Neural cell (in vitro differentiated cells): Measurements from ENCODE around the gene ST7L. TPM values are rescaled to one million over a fixed set of nuclear protein-coding genes. Genes with fewer than 3 reads are reported as not detected.

ENCODE experiments used
- H2AFZ ChIP-seq: fragments of 200-600, 300-800 bp; sonication (generic), shearing (Covaris generic); 2 replicates; pipeline ENCODE4 v1.6.0; 2014; ENCODE audit warnings: low read depth, mild to moderate bottlenecking, antibody characterized with exemption, low read length, moderate library complexity
- H3F3A ChIP-seq: fragments of 200-600 bp; shearing (Covaris generic); 2 replicates; pipeline ENCODE4 v1.6.1; 2016; ENCODE audit warnings: mild to moderate bottlenecking, moderate library complexity, mixed read lengths, antibody characterized with exemption, low read length; ENCODE audit not compliant: insufficient read depth, poor library complexity, severe bottlenecking
- H3K27ac ChIP-seq: fragments of 200-600, 300-800 bp; sonication (generic), shearing (Covaris generic); 2 replicates; pipeline ENCODE4 v1.5.1; 2014; ENCODE audit warnings: mild to moderate bottlenecking, low read length, moderate library complexity
- H3K27me3 ChIP-seq: fragments of 300-800, 200-600 bp; sonication (generic), shearing (Covaris generic); 2 replicates; pipeline ENCODE4 v1.6.0; 2014; ENCODE audit warnings: mild to moderate bottlenecking, low read depth, low read length, moderate library complexity; ENCODE audit not compliant: insufficient read depth
- H3K36me3 ChIP-seq: fragments of 300-800, 200-600 bp; sonication (generic), shearing (Covaris generic); 2 replicates; pipeline ENCODE4 v1.5.1; 2014; ENCODE audit warnings: mild to moderate bottlenecking, antibody characterized with exemption, low read length, moderate library complexity; ENCODE audit not compliant: insufficient read depth
- H3K4me2 ChIP-seq: fragments of 300-800, 200-600 bp; sonication (generic), shearing (Covaris generic); 2 replicates; pipeline ENCODE4 v1.6.0; 2014; ENCODE audit warnings: mild to moderate bottlenecking, low read length
- H3K4me3 ChIP-seq: fragments of 300-800, 200-600 bp; sonication (generic), shearing (Covaris generic); 2 replicates; pipeline ENCODE4 v1.5.1; 2014; ENCODE audit warnings: mild to moderate bottlenecking, low read length, moderate library complexity
- H3K79me2 ChIP-seq: fragments of 200-600 bp; shearing (Covaris generic); replicated peaks from 2 replicates; pipeline ENCODE4 v1.6.0; 2014; ENCODE audit warnings: mild to moderate bottlenecking, low read length, moderate library complexity; ENCODE audit not compliant: insufficient read depth
- H3K9ac ChIP-seq: fragments of 300-800, 200-600 bp; sonication (generic), shearing (Covaris generic); 2 replicates; pipeline ENCODE4 v1.6.1; 2016; ENCODE audit warnings: mild to moderate bottlenecking, low read length, mixed read lengths
- H3K9me2 ChIP-seq: fragments of 200-600 bp; shearing (Covaris generic); 2 replicates; pipeline ENCODE4 v1.6.1; 2016; ENCODE audit warnings: mild to moderate bottlenecking, low read length, mixed read lengths; ENCODE audit not compliant: insufficient read depth
- H3K9me3 ChIP-seq: fragments of 200-600, 300-800 bp; sonication (generic), shearing (Covaris generic); 2 replicates; pipeline ENCODE4 v1.6.1; 2016; ENCODE audit warnings: mild to moderate bottlenecking, mixed run types, low read length, moderate library complexity, mixed read lengths
- H4K20me1 ChIP-seq: fragments of 200-600 bp; shearing (Covaris generic); 2 replicates; pipeline ENCODE4 v1.6.1; 2016; ENCODE audit warnings: mild to moderate bottlenecking, mixed run types; ENCODE audit not compliant: insufficient read depth
- EP300 ChIP-seq: fragments of 450-650 bp; conservative IDR thresholded peaks from 2 replicates; pipeline ENCODE4 v1.6.1; 2014; ENCODE audit warnings: antibody characterized with exemption, mild to moderate bottlenecking, moderate library complexity; ENCODE audit not compliant: poor library complexity, severe bottlenecking
- EZH2 ChIP-seq: fragments of 200-600, 300-800 bp; shearing (Covaris generic), sonication (generic); IDR thresholded peaks from 2 replicates; pipeline ENCODE4 v1.6.1; 2014; ENCODE audit warnings: antibody characterized with exemption, low read length, borderline replicate concordance, mild to moderate bottlenecking; ENCODE audit not compliant: insufficient read depth, poor library complexity, severe bottlenecking
- POLR2AphosphoS5 ChIP-seq: IDR thresholded peaks from 2 replicates; pipeline ENCODE4 v1.6.1; 2012
- RAD21 ChIP-seq: fragments of 450-650 bp; conservative IDR thresholded peaks from 2 replicates; pipeline ENCODE4 v1.6.1; 2014; ENCODE audit warnings: antibody characterized with exemption, mild to moderate bottlenecking, moderate library complexity
- SMC3 ChIP-seq: fragments of 450-650 bp; conservative IDR thresholded peaks from 2 replicates; pipeline ENCODE4 v1.6.1; 2014; ENCODE audit warnings: antibody characterized with exemption, mild to moderate bottlenecking, moderate library complexity; ENCODE audit not compliant: poor library complexity
- TAF1 ChIP-seq: IDR thresholded peaks from 2 replicates; pipeline ENCODE4 v1.6.1; 2012; ENCODE audit warnings: low read depth
- polyA plus RNA-seq: library from polyadenylated mRNA; depleted of rRNA; stranded (reverse); fragments of >200 nt; gene quantifications from 2 replicates; pipeline ENCODE4 v1.2.3, GENCODE V29; 2014
- TF ChIP-seq, protein P1 (sequence below): fragments of 450-650 bp; IDR thresholded peaks from 2 replicates; pipeline ENCODE4 v1.5.1; 2014; ENCODE audit warnings: antibody characterized with exemption, mild to moderate bottlenecking, moderate library complexity; ENCODE audit not compliant: poor library complexity, severe bottlenecking
- TF ChIP-seq, protein P2 (sequence below): IDR thresholded peaks from 2 replicates; pipeline ENCODE4 v1.6.1; 2012; ENCODE audit warnings: borderline replicate concordance

ST7L gene
- polyA plus RNA-seq, 1 donor from 2014 or later: 33.7 TPM

GRCh38 chr1:112614460-112615065, 4.4 kb downstream of the ST7L start:
- H3K4me3 ChIP-seq: no peak overlapping the region
- H3K9me3 ChIP-seq: no peaks in the 10 kb centered on the region
- no peaks in the 10 kb centered on the region for H3K9me2 ChIP-seq
- no peaks in the 10 kb centered on the region for H3F3A ChIP-seq
- TF ChIP-seq RAD21 (peak; percentile 61), TAF1 (no peak), SMC3 (peak; percentile 47), EP300 (no peak)
- TF ChIP-seq, protein P1, sequence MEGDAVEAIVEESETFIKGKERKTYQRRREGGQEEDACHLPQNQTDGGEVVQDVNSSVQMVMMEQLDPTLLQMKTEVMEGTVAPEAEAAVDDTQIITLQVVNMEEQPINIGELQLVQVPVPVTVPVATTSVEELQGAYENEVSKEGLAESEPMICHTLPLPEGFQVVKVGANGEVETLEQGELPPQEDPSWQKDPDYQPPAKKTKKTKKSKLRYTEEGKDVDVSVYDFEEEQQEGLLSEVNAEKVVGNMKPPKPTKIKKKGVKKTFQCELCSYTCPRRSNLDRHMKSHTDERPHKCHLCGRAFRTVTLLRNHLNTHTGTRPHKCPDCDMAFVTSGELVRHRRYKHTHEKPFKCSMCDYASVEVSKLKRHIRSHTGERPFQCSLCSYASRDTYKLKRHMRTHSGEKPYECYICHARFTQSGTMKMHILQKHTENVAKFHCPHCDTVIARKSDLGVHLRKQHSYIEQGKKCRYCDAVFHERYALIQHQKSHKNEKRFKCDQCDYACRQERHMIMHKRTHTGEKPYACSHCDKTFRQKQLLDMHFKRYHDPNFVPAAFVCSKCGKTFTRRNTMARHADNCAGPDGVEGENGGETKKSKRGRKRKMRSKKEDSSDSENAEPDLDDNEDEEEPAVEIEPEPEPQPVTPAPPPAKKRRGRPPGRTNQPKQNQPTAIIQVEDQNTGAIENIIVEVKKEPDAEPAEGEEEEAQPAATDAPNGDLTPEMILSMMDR: peak; percentile 60
- TF ChIP-seq, protein P2, sequence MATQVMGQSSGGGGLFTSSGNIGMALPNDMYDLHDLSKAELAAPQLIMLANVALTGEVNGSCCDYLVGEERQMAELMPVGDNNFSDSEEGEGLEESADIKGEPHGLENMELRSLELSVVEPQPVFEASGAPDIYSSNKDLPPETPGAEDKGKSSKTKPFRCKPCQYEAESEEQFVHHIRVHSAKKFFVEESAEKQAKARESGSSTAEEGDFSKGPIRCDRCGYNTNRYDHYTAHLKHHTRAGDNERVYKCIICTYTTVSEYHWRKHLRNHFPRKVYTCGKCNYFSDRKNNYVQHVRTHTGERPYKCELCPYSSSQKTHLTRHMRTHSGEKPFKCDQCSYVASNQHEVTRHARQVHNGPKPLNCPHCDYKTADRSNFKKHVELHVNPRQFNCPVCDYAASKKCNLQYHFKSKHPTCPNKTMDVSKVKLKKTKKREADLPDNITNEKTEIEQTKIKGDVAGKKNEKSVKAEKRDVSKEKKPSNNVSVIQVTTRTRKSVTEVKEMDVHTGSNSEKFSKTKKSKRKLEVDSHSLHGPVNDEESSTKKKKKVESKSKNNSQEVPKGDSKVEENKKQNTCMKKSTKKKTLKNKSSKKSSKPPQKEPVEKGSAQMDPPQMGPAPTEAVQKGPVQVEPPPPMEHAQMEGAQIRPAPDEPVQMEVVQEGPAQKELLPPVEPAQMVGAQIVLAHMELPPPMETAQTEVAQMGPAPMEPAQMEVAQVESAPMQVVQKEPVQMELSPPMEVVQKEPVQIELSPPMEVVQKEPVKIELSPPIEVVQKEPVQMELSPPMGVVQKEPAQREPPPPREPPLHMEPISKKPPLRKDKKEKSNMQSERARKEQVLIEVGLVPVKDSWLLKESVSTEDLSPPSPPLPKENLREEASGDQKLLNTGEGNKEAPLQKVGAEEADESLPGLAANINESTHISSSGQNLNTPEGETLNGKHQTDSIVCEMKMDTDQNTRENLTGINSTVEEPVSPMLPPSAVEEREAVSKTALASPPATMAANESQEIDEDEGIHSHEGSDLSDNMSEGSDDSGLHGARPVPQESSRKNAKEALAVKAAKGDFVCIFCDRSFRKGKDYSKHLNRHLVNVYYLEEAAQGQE: no peak
- H3K4me2 ChIP-seq: no peak overlapping the region
- H2AFZ ChIP-seq: no peak overlapping the region
- no peaks in the 10 kb centered on the region for H4K20me1 ChIP-seq
- H3K36me3 ChIP-seq: peaks cover 6% of the 10 kb centered on the region
- no peak overlapping the region for H3K9ac ChIP-seq
- H3K27ac ChIP-seq: no peak overlapping the region
- peaks cover 32% of the 10 kb centered on the region for H3K79me2 ChIP-seq
- no peaks in the 10 kb centered on the region for H3K27me3 ChIP-seq

GRCh38 chr1:112605633-112606327, 13.2 kb downstream of the ST7L start:
- Histone ChIP-seq H3K36me3 (peaks cover 8% of the 10 kb centered on the region), H3K79me2 (no peaks in the 10 kb centered on the region), H3K9me2 (no peaks in the 10 kb centered on the region), H4K20me1 (no peaks in the 10 kb centered on the region), H3K27me3 (no peaks in the 10 kb centered on the region), H3K4me3 (no peak overlapping the region), H2AFZ (no peak overlapping the region), H3K9me3 (no peaks in the 10 kb centered on the region), H3K4me2 (no peak overlapping the region), H3K9ac (no peak overlapping the region), H3F3A (no peaks in the 10 kb centered on the region), H3K27ac (no peak overlapping the region)
- TF ChIP-seq RAD21: no peak
- TF ChIP-seq EP300: no peak
- no peak for TF ChIP-seq POLR2AphosphoS5
- TF ChIP-seq, protein P2: no peak
- TF ChIP-seq SMC3: no peak
- TF ChIP-seq EZH2: no peak
- TF ChIP-seq, protein P1: no peak
